ENCODE data around the gene KCNJ1.

GRCh38 chr11:128911239-128911638 lies 44.1 kb upstream of the KCNJ1 start:
- no peak for TF ChIP-seq CTCF (IDR thresholded peaks at IDR 0.05)
- no peak for TF ChIP-seq POLR2A (IDR thresholded peaks at IDR 0.05)

All from lower leg skin (tissue), 3 donors.